ENCODE results near the gene KDM2B.

- TF ChIP-seq POLR2A (IDR thresholded peaks at IDR 0.05; ENCODE audit: low read length): no peak
- no peak for TF ChIP-seq GATA1 (IDR thresholded peaks at IDR 0.05; ENCODE audit: low read depth, low read length)
Measured at GRCh38 chr12:121503395-121503794, 77.4 kb downstream of the KDM2B start.
